ENCODE data around the gene FITM2.
"Not testable (repeated sequence)": the region's sequence is repeated elsewhere in the genome, so short reads cannot be mapped to it uniquely, and the experiment has no call there.

Gene FITM2

DNA sequence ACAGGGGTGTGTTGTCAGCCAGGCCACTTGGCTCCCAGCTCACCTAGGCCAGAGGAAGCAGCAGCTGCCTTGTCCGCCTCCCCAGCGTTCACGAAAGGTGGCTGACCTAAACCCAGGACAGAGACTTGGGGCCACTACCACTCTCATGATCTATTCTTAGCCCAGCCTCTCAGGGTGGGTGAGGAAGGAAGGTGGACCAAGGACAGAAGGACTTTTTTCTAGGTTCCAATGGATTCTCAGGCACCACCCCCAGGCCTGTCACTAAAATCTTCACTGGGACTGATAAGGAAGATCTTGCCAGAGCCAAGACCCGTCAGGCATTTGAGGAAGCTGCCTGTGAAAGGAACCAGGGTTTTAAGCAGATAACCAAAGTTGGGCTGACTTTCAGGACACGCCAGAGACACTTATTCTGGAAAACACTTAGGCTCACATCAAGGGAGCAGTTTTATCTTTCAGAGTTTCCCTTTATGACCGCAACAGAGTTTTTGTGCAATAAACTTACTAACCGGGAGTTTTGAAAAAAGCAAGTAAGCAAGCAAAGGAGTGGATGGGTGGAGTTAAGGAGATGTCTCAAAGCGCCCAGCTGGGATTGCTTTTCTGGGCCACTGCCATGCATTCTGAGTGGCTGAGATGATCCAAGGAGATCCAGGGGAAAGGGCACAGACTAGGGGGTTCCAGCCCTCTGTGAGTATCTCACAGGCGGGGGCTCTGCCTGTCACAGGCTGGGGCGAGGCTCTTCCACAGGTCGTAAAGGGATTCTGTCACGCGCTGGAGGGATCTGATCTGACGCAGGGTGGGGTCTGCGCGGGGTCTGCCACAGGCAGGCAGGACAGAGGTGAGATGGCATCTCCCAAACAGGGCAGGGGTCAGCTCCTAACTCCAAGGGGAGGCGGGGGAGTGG, 989 bp downstream of the FITM2 start:
- TF ChIP-seq ZFX (IDR thresholded peaks at IDR 0.05; ENCODE audit: borderline replicate concordance), result no peak
- peak overlapping the region; percentile 49; the same call in 1 of the 2 replicates for H3K27ac ChIP-seq

GRCh38 chr20:44306927-44307326, 4.1 kb downstream of the FITM2 start:
- TF ChIP-seq, protein P1, sequence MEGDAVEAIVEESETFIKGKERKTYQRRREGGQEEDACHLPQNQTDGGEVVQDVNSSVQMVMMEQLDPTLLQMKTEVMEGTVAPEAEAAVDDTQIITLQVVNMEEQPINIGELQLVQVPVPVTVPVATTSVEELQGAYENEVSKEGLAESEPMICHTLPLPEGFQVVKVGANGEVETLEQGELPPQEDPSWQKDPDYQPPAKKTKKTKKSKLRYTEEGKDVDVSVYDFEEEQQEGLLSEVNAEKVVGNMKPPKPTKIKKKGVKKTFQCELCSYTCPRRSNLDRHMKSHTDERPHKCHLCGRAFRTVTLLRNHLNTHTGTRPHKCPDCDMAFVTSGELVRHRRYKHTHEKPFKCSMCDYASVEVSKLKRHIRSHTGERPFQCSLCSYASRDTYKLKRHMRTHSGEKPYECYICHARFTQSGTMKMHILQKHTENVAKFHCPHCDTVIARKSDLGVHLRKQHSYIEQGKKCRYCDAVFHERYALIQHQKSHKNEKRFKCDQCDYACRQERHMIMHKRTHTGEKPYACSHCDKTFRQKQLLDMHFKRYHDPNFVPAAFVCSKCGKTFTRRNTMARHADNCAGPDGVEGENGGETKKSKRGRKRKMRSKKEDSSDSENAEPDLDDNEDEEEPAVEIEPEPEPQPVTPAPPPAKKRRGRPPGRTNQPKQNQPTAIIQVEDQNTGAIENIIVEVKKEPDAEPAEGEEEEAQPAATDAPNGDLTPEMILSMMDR (IDR thresholded peaks at IDR 0.05), result no peak
- TF ChIP-seq ZFX (IDR thresholded peaks at IDR 0.05; ENCODE audit: borderline replicate concordance), result no peak
- no peak overlapping the region for H3K27ac ChIP-seq

DNA sequence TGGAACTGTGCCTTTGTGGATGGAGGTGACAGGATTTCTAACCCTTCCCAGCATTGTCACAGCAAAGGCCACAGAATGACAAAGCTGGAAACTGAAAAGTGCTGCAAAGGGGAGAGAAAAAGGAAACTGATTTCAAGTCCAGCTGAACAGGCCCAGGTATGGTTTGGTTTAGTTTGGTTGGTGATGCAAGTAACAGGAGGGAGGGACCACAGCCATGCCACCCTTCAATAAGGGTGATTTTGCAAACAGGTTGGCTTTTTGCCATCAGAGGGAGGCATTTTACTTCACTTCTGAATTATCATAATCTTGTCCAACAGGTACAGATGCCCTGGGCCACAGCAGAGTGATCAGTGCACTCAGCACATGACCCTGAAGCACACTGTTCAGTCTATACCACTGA, 6.6 kb downstream of the FITM2 start:
- H3K27ac ChIP-seq, result no peak overlapping the region
- TF ChIP-seq, protein P1 (IDR thresholded peaks at IDR 0.05), result no peak

- peak overlapping the region; percentile 50; the same call in 1 of the 2 replicates for H3K27ac ChIP-seq
- no peak for TF ChIP-seq ZFX (IDR thresholded peaks at IDR 0.05; ENCODE audit: borderline replicate concordance)
- TF ChIP-seq, protein P1 (IDR thresholded peaks at IDR 0.05), result no peak
Observed at GRCh38 chr20:44302736-44303135, 8.3 kb downstream of the FITM2 start.

DNA sequence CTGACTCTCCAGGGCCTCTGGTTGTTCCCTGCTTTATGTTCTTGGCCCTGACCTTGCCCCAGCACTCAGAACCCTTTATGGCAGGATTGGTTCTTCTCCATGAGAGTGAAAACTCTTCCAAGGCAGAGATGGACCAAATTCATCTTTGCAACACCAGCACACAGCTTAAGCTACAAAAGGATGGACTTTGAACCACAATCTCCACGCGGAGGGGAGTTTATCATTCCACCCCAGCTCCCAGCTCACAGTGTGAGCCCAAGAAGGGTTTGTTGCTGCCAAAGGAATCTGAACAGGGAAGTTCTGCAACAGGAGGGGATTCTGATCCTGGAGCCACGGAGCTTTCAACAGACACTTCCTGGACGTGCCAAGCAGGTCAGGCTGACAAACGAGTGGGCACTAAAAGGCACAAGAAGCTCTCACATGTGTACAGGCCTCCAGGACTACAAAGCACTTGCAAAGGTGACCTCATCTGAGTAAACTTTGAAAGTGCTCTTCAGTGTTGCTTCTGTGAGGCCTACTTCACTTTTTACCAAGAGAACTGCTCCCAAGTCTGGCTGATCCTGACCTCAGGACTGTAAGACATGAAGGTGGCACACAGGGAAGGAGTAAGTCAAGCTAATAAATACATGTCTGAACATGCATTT, 8.9 kb downstream of the FITM2 start:
- no peak for TF ChIP-seq ZFX (IDR thresholded peaks at IDR 0.05; ENCODE audit: borderline replicate concordance)
- TF ChIP-seq, protein P1 (IDR thresholded peaks at IDR 0.05), result no peak
- peak overlapping the region; percentile 50 for H3K27ac ChIP-seq

GRCh38 chr20:44301285-44301684, 9.7 kb downstream of the FITM2 start:
- TF ChIP-seq ZFX (IDR thresholded peaks at IDR 0.05; ENCODE audit: borderline replicate concordance), result no peak
- TF ChIP-seq, protein P1 (IDR thresholded peaks at IDR 0.05), result no peak
- no peak overlapping the region for H3K27ac ChIP-seq

GRCh38 chr20:44299011-44299535, 11.9 kb downstream of the FITM2 start:
- not testable (repeated sequence) for H3K27ac ChIP-seq

DNA sequence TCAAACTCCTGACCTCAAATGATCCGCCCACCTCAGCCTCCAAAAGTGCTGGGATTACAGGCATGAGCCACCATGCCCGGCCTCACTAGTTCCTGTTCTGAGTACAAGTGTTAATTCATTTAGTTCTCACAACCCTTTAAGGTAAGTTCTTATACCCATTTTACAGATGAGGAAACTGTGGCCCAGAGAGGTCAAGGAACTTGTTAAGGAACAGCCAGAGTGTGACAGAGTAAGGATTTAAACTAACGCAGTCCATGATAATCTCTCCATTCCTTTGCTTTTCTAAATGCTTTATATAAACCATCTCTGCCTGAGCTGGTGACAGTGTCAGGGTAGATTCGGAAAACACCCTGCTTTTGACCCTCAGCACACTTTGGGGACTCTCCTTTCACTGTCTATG, 13.3 kb downstream of the FITM2 start:
- no peak overlapping the region for H3K27ac ChIP-seq
- TF ChIP-seq, protein P1 (IDR thresholded peaks at IDR 0.05), result no peak
- no peak for TF ChIP-seq ZFX (IDR thresholded peaks at IDR 0.05; ENCODE audit: borderline replicate concordance)
